HepG2 (cell line): ENCODE data around the gene MEGF11. TPM values are rescaled to one million over a fixed set of nuclear protein-coding genes. Genes with fewer than 3 reads are reported as not detected.

Source experiments
- ARID5B ChIP-seq: IDR thresholded peaks from 2 replicates; pipeline ENCODE4 v1.4.0; 2020; ENCODE audit warnings: mild to moderate bottlenecking, missing genetic modification reagents
- ATF2 ChIP-seq: sonication (generic); formaldehyde crosslinking; IDR thresholded peaks from 2 replicates; pipeline ENCODE4 v1.4.0; 2020; ENCODE audit warnings: missing genetic modification reagents
- BORCS8-MEF2B ChIP-seq: sonication (generic); formaldehyde crosslinking; IDR thresholded peaks from 2 replicates; pipeline ENCODE4 v1.8.0; 2022; ENCODE audit warnings: mild to moderate bottlenecking, missing genetic modification reagents
- CCAR2 ChIP-seq: fragments of 200-400 bp; formaldehyde crosslinking; optimal IDR thresholded peaks from 2 replicates; pipeline ENCODE3; 2018; ENCODE audit warnings: low read depth, mild to moderate bottlenecking, low read length, moderate library complexity
- DMAP1 ChIP-seq: IDR thresholded peaks from 2 replicates; pipeline ENCODE4 v1.6.1; 2016
- ETS1 ChIP-seq: sonication (generic); formaldehyde crosslinking; IDR thresholded peaks from 2 replicates; pipeline ENCODE4 v1.4.0; 2020; ENCODE audit warnings: missing genetic modification reagents
- FOSL2 ChIP-seq: sonication (generic); formaldehyde crosslinking; IDR thresholded peaks from 2 replicates; pipeline ENCODE4 v1.4.0; 2020; ENCODE audit warnings: missing genetic modification reagents
- FOXA1 ChIP-seq, 2 experiments: fragments of 450-650 bp in 1 of 2; sonication (generic) in 1 of 2; formaldehyde crosslinking in 1 of 2; IDR thresholded peaks; 2 replicates each; pipeline versions ENCODE4 v1.4.0 to v1.6.1; 2016 to 2020; ENCODE audit warnings: missing genetic modification reagents in 1 of 2
- KDM5B ChIP-seq: sonication (generic); formaldehyde crosslinking; IDR thresholded peaks from 2 replicates; pipeline ENCODE4 v1.4.0; 2020; ENCODE audit warnings: missing genetic modification reagents, mild to moderate bottlenecking, borderline replicate concordance
- NFKBIZ ChIP-seq: IDR thresholded peaks from 2 replicates; pipeline ENCODE4 v1.6.1; 2018; ENCODE audit warnings: missing genetic modification reagents, missing compliant biosample characterization
- TBX3 ChIP-seq: fragments of 450-650 bp; IDR thresholded peaks from 2 replicates; pipeline ENCODE4 v1.6.1; 2017; ENCODE audit warnings: antibody characterized with exemption, mild to moderate bottlenecking, inconsistent platforms, borderline replicate concordance
- THAP8 ChIP-seq: sonication (generic); formaldehyde crosslinking; IDR thresholded peaks from 2 replicates; pipeline ENCODE4 v1.5.1; 2020; ENCODE audit warnings: missing genetic modification reagents, mild to moderate bottlenecking, borderline replicate concordance
- THYN1 ChIP-seq: sonication (generic); formaldehyde crosslinking; IDR thresholded peaks from 2 replicates; pipeline ENCODE4 v1.8.1; 2023; ENCODE audit warnings: low read depth, mild to moderate bottlenecking, moderate library complexity, missing genetic modification reagents, borderline replicate concordance
- ZBTB1 ChIP-seq: sonication (generic); formaldehyde crosslinking; IDR thresholded peaks from 2 replicates; pipeline ENCODE4 v1.4.0; 2020; ENCODE audit warnings: missing genetic modification reagents, borderline replicate concordance
- ZBTB44 ChIP-seq: sonication (generic); formaldehyde crosslinking; IDR thresholded peaks from 2 replicates; pipeline ENCODE4 v1.4.0; 2020; ENCODE audit warnings: missing genetic modification reagents
- ZFP41 ChIP-seq: sonication (generic); formaldehyde crosslinking; IDR thresholded peaks from 2 replicates; pipeline ENCODE4 v1.4.0; 2020; ENCODE audit warnings: mild to moderate bottlenecking, missing genetic modification reagents, borderline replicate concordance
- ZNF160 ChIP-seq: sonication (generic); formaldehyde crosslinking; IDR thresholded peaks from 2 replicates; pipeline ENCODE4 v1.8.0; 2022; ENCODE audit warnings: mild to moderate bottlenecking, inconsistent platforms, missing genetic modification reagents
- ZNF17 ChIP-seq: sonication (generic); formaldehyde crosslinking; IDR thresholded peaks from 2 replicates; pipeline ENCODE4 v1.5.0; 2020; ENCODE audit warnings: mild to moderate bottlenecking, missing genetic modification reagents
- ZNF543 ChIP-seq: sonication (generic); formaldehyde crosslinking; IDR thresholded peaks from 2 replicates; pipeline ENCODE4 v1.4.0; 2020; ENCODE audit warnings: mild to moderate bottlenecking, missing genetic modification reagents
- ZNF75D ChIP-seq: sonication (generic); formaldehyde crosslinking; IDR thresholded peaks from 2 replicates; pipeline ENCODE4 v1.8.1; 2023; ENCODE audit warnings: missing genetic modification reagents, mild to moderate bottlenecking, borderline replicate concordance
- polyA plus RNA-seq, 8 experiments: library from polyadenylated mRNA; depleted of rRNA in 3 of 8; stranded (reverse) in 7 of 8; unstranded in 1 of 8; fragments of >200 nt; fragmentation: Illumina TruSeq in 4 of 8; extraction: Trizol in 4 of 8; gene quantifications; 2 replicates each; pipeline versions ENCODE4 v1.2.1 to v1.2.3, GENCODE V29; 2011 to 2016; ENCODE audit warnings: low read depth in 4 of 8, missing spikeins in 1 of 8, mixed read lengths in 1 of 8; ENCODE audit not compliant: insufficient read depth in 1 of 8
- total RNA-seq, 5 experiments: library from RNA; depleted of rRNA; stranded (reverse); fragments of >200 nt; fragmentation: Illumina TruSeq; extraction: Trizol; gene quantifications; 2 replicates each; pipeline ENCODE4 v1.2.3, GENCODE V29; 2016; ENCODE audit warnings: low read depth in 1 of 5

The MEGF11 gene
- total and polyA plus RNA-seq, 2 of the 13 experiments (the other 11 are each of a cell fraction or from before 2014, with no cell fraction given): not detected

- TF ChIP-seq THAP8 (CRISPR knock-in tag): no peak
- 0 out of 2 replicates have a peak, but pooled peaks have one; percentile 2 for TF ChIP-seq ARID5B (CRISPR knock-in tag)
- peak; percentile 7; the same call in 1 of the 2 replicates for TF ChIP-seq KDM5B
- TF ChIP-seq ZNF75D (CRISPR knock-in tag): peak; percentile 62; the same call in 1 of the 2 replicates
- peak; percentile 47; the same call in 1 of the 2 replicates for TF ChIP-seq NFKBIZ (CRISPR knock-in tag)
- no peak for TF ChIP-seq ZNF160 (CRISPR knock-in tag)
- peak; percentile 47; the same call in 1 of the 2 replicates for TF ChIP-seq ATF2 (CRISPR knock-in tag)
- TF ChIP-seq ZNF17 (CRISPR knock-in tag): no peak
- TF ChIP-seq BORCS8-MEF2B (CRISPR knock-in tag): 0 out of 2 replicates have a peak, but pooled peaks have one; percentile 16
- TF ChIP-seq THYN1 (CRISPR knock-in tag): no peak
- no peak for TF ChIP-seq ZFP41 (CRISPR knock-in tag)
- peak; percentile 33; the same call in 1 of the 2 replicates for TF ChIP-seq ZNF543 (CRISPR knock-in tag)
- TF ChIP-seq ETS1 (CRISPR knock-in tag): no peak
- TF ChIP-seq ZBTB44 (CRISPR knock-in tag): no peak
- no peak for TF ChIP-seq FOXA1 (IDR thresholded peaks at IDR 0.05)
- TF ChIP-seq FOXA1 (CRISPR knock-in tag; IDR thresholded peaks at IDR 0.05): no peak
- TF ChIP-seq CCAR2: no peak
- TF ChIP-seq FOSL2: peak; percentile 45
- TF ChIP-seq ZBTB1 (CRISPR knock-in tag): no peak
- no peak for TF ChIP-seq TBX3
- peak; percentile 70; the same call in 1 of the 2 replicates for TF ChIP-seq DMAP1 (CRISPR knock-in tag)
Observed at GRCh38 chr15:66294157-66294931, 40.8 kb upstream of the MEGF11 start (continued).
